ENCODE results near the gene FOXD2.

- TF ChIP-seq EZH2phosphoT487 (IDR thresholded peaks at IDR 0.05; ENCODE audit: low read depth, severe bottlenecking, unreplicated experiment) (no peak), CTCF (IDR thresholded peaks at IDR 0.05; ENCODE audit: poor library complexity) (no peak)
Measured at GRCh38 chr1:47456250-47456649, 18.4 kb downstream of the FOXD2 start.
